GM19025 (cell line): ENCODE data around the gene YARS2.

Source experiments
- ATAC-seq: cut with Tn5 transposase; IDR thresholded peaks from one replicate; pipeline ENCODE4 v1.9.1; 2021; ENCODE audit warnings: mild to moderate bottlenecking, low read depth, moderate library complexity; ENCODE audit not compliant: unreplicated experiment

YARS2 gene

GRCh38 chr12:32755654-32756475, at the start of gene YARS2:
TSS of gene YARS2 (minus strand) at chr12:32755897. CDS start at chr12:32755874, 23 bp downstream.
- peak; percentile 88 for ATAC-seq

DNA sequence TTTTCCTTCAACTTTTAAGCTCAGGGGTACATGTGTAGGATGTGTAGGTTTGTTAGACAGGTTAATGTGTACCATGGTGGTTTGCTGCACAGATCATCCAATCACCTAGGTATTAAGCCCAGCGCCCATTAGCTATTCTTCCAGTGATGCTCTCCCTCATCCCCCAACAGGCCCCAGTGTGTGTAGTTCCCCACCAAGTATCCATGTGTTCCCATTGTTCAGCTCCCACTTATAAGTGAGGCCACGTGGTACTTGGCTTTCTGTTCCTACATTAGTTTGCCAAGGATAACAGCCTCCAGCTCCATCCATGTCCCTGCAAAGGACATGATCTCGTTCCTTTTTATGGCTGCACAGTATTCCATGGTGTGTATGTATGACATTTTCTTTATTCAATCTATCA, 48.6 kb upstream of the YARS2 start:
- no peak for ATAC-seq

GRCh38 chr12:32801269-32801980, 45.7 kb upstream of the YARS2 start:
- no peak for ATAC-seq

DNA sequence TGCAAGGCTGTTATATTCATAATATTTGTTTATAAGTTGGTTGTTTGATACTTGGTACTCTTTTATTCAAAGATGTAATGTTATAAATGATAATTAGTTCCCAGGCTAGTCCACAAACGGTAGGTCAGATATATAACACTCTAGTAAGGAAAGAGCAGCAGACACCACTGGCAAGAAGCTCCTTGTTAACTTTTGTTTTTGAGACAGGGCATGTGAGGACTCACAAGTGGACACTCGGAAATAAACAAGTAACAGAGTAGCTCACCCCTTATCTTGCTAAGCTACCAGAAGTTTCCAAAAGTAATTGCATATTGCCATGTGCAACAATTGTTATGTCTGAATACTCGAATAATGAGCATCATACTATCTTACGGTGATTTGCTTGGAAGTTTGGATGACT, 38.6 kb upstream of the YARS2 start:
- no peak for ATAC-seq

DNA sequence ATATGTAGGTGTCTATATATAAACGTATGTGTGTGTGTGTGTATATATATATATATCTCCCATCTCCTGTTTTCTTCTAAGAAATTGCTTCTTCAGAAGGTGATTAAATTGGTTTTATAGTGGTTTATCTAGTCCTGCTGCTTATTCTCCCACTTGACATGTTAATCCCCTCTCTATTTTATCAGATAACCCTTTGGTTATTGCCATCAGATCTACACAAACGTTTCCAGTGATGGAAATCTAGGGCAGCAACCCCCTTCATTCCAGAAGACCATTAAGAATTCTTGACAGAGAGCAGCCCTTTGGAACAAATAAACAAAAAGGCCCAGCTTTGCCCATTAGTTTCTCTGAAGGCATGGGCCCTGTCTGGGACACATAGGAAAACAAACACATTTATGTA, 34.2 kb upstream of the YARS2 start:
- ATAC-seq = no peak

GRCh38 chr12:32789446-32789845, 33.7 kb upstream of the YARS2 start:
- no peak for ATAC-seq

- no peak for ATAC-seq
Measured at GRCh38 chr12:32788405-32788804, 32.7 kb upstream of the YARS2 start.

DNA sequence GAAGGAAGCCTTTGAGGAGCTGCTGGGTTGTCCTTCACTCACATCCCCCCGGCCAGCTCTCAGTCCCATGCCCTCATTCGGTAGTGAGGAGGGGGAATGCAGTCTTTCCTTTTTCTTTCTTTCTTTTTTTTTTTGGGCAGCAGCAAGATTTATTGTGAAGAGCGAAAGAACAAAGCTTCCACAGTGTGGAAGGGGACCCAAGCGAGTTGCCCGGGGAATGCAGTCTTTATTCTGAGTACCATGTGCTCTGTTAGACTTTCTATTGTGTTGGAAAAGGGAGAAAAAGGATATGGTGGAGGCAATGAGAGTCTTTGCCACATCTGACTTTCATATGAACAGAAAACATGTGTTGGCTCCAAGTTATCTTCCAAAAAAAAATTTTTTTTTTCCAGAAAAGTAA, 29.9 kb upstream of the YARS2 start:
- no peak for ATAC-seq

- ATAC-seq = no peak
Measured at GRCh38 chr12:32783029-32783428, 27.3 kb upstream of the YARS2 start.

DNA sequence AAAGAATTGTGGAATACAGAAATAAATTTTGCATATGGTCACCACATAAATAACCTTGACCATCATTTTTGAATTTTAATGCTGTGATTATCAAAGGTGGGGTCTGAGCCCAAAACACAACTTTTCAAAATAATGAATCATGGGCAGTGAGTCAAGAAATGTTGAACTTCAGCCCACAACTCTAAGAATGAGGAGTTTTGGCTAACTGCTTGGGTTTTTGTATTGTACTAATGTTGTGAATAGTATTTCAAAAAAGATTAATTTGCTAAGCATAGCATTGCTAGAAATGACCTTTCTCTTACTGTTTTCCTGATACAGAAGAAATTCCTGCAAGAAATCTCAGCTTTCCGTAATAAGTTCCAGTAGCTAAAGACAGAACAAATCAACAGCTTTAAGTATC, 24.4 kb upstream of the YARS2 start:
- ATAC-seq = no peak

GRCh38 chr12:32777691-32778175, 22.0 kb upstream of the YARS2 start:
- ATAC-seq = no peak

DNA sequence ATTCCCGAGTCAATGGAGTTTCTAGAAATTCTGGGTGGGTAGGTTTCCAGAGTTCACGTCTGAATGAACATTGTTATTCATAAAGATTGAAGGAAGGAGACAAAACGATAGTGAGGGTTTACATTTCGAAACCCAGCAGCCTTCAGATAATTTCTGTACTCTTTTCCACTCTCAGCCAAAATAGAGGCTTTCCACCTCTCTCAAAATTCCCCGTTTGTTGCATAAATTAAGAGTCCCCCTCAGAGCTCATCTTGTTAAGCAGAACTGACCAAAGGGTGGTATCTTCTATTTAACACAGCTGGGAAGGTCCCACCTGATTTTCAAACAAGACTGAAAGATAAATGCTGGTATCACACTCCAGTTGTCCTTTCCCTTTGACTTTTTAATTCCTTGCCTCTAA, 21.5 kb upstream of the YARS2 start:
- no peak for ATAC-seq

DNA sequence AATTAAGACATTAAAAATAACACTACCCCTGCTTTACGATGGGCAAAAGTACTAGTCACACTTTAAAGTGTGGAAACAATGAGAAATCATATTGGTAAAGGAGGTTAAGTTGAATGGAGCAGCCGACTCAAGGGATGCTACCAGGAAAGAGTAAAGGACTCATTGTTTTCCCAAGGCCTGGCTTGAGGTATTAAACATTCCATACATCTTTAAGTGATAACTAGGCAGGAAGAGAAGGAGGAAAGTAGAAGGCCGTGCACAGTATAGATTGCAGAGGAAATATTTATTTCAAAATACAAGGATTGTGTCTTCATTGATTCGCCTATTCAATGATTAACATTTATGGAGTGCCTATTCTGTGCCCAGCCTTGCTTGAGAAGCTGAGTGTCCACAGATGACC, 20.6 kb upstream of the YARS2 start:
- ATAC-seq = no peak

GRCh38 chr12:32773691-32774090, 18.0 kb upstream of the YARS2 start:
- no peak for ATAC-seq

DNA sequence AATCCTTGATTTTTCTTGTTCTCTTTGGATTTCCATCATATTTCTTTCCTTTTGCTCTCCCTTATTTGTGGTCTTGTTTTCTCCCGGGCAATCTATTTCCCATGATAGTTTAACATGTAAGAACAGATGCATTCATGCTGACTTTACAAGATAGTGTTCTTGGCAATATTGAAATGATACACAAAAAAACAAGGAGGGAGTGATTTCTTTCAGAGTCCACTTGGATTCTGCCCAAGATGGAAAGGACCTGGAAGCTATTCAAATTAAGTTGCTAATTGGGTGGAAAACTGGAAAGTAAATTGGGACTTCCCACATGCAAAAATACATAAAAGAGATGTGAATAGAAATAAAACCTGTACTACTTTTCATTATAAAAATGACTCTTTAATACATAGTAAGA, 14.4 kb upstream of the YARS2 start:
- ATAC-seq = no peak

GRCh38 chr12:32768518-32768917, 12.8 kb upstream of the YARS2 start:
- no peak for ATAC-seq

- no peak for ATAC-seq
Measured at GRCh38 chr12:32765906-32766305, 10.2 kb upstream of the YARS2 start.

DNA sequence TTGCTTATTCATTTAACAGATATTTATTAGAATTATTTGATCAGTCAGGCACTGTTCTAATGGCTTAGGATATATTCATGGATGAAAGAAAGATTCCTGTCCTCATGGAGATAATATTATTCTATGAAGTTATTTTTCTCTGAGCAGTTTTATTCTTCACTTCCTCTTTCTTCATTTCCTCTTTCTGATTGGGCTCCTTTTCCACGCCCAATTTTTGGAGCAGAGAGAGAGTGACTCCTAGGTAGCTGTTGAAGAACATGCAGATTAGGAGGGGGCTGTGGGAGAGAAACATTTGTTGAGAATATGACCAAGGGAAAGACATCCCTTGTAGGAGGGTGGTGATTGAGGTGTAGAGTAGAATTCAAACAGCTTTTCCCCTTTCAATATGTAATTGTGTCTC, 6.0 kb upstream of the YARS2 start:
- no peak for ATAC-seq

DNA sequence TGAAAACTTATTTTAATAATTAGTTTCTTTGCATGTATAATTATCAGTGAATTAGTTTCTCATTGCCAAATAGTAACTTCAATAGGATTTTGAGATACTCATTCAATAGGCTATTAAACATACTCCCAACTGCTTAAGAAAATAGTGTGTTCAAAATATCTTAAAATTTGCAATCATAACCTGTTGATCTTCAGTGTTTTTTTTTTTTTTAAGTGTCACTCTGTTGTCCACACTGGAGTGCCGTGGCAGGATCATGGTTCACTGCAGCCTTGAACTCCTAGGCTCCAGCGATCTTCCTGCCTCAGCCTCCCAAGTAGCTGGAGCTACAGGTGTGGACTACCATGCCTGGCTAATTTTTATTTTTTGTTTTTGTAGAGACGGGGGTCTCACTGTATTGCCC, 1.5 kb upstream of the YARS2 start:
- no peak for ATAC-seq

- ATAC-seq = no peak
Measured at GRCh38 chr12:32756476-32757066, 874 bp upstream of the YARS2 start.

DNA sequence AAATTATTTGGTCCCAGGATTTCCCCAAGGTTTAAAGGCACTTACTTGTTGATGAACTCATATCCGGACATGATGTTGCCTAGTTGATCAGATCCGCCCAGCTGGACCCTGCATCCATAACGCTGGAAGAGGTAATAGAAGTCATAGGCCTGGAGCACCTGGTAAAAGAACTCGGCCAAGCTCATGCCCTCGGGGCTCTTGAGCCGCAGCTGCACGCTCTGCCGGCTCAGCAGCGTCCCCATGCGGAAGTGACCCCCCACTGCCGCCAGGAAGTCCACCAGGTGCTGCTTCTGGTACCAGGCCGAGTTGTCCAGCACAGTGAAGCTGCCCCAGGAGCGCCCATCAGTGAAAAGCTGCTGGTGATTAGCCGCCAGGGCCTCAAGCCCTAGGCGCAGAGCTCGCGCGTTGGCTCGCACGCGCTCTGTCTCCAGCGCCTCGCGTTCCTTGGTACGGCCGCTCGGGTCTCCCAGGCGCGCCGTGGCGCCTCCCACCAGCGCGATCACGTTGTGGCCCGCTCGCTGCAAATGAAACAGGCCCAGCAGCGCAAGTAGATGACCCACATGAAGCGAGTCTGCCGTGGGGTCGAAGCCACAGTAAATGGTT, 545 bp downstream of the YARS2 start:
- peak; percentile 59 for ATAC-seq
